ENCODE measurements around the gene CTNNBL1.

Gene CTNNBL1

DNA sequence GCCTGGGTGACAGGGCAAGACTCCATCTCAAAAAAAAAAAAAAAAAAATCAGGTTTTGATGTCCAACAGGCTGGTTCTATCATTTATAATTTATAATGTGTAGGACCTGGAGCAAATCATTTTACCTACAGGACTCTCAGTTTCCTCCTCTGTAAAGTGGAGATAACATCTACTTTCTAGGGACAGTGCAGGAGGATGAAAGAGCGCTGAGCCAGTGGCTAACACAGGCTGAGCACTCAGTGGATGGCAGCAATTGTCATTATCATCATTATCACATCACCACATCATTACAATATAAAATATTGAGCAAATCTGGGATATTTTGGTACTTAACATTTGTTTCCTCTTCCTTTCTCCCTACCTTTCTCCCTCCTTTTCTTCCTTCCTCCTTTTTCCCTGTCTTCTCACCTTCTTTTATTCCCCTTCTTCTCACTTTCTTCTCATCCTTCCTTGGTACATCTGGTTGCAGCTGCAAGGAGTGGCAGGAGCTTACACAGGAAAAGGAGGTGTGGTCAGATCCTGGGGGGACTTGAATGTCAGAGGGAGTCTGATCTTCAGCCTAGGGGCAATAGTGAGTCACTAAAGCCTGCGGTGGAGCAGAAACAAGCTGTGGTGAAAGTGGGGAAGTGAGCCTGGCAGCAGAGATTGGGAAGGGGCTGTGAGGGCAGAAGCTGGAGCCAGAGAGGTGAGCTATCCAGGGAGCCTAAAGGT is 24.6 kb upstream of the CTNNBL1 start:
- no peak overlapping the region for H3K4me3 ChIP-seq (ENCODE audit: low read depth, low read length)
- TF ChIP-seq, protein P1, sequence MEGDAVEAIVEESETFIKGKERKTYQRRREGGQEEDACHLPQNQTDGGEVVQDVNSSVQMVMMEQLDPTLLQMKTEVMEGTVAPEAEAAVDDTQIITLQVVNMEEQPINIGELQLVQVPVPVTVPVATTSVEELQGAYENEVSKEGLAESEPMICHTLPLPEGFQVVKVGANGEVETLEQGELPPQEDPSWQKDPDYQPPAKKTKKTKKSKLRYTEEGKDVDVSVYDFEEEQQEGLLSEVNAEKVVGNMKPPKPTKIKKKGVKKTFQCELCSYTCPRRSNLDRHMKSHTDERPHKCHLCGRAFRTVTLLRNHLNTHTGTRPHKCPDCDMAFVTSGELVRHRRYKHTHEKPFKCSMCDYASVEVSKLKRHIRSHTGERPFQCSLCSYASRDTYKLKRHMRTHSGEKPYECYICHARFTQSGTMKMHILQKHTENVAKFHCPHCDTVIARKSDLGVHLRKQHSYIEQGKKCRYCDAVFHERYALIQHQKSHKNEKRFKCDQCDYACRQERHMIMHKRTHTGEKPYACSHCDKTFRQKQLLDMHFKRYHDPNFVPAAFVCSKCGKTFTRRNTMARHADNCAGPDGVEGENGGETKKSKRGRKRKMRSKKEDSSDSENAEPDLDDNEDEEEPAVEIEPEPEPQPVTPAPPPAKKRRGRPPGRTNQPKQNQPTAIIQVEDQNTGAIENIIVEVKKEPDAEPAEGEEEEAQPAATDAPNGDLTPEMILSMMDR (conservative IDR thresholded peaks at IDR 0.05; ENCODE audit: low read depth, low read length) = no peak

DNA sequence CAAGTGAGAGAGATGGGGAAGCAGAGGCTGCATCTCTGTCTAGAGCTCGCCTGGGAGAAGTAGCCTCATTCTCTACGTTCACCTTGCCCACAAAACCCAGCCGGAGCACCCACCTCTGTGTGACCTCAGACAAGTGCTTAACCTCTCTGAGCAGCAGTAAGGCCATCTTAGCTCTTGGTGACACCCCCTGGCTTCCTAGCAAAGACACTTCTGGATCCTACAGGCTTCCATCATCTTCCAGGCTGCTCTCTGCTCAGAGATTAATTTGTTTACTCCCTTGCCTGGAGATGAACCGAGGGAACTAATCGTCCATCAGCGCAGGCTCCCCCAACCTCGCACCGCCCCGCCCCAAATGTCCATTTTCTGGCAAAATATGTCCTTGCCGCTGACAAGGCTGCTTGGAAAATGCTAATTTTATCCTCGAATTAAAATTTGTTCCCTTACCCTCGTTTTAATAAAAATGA is 24.0 kb upstream of the CTNNBL1 start:
- no peak overlapping the region for H3K4me3 ChIP-seq (ENCODE audit: low read depth, low read length)
- no peak for DNase-seq (ENCODE audit: low read depth)
- TF ChIP-seq, protein P1 (conservative IDR thresholded peaks at IDR 0.05; ENCODE audit: low read depth, low read length) = no peak

More for the DNA sequence above, 24.6 kb upstream of the CTNNBL1 start:
- DNase-seq (ENCODE audit: low read depth) = no peak

DNA sequence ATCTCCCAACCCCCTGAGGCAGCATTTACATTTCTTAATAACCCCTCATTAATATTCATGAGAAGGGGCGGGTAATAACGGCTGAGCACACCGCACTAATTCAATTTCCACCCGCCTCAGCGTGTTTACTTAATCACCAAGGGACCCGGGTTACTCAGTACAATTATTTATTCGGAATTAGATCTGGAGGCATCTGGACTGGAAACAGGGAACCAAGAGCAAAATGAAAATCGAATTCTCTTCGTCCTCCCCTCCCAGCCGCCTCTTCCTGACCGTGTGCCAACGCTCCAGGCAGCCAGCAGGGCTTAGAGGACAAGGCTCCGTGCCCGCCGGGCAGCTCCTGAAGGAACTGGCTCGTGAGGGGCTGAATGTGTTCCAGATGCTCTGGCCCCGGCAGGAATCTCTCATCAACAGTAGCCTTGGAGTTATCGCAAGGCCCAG is 23.5 kb upstream of the CTNNBL1 start:
- peak; percentile 7 for DNase-seq (ENCODE audit: low read depth)
- H3K4me3 ChIP-seq (ENCODE audit: low read depth, low read length) = peak overlapping the region; percentile 21
- TF ChIP-seq, protein P1 (conservative IDR thresholded peaks at IDR 0.05; ENCODE audit: low read depth, low read length) = no peak

DNA sequence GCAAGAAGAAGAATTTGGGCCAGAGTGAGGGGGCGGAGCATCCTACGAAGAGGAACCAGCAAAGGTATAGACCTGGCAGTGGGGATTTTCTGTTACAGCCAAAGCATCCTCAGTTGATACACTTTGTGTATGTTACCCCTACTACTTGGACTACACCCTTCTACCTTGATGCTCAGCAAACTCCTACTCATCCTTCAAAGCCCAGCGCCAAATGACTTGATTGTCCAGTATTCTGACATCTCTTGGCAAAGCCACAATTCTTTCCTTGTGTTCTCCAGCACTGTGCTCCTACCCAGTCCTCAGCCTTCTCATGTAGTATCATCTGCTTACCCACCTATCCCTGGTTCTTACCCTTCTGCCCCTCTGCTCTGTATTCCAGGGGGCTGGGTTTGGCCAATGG is 21.7 kb upstream of the CTNNBL1 start:
- TF ChIP-seq, protein P1 (conservative IDR thresholded peaks at IDR 0.05; ENCODE audit: low read depth, low read length) = no peak
- no peak for DNase-seq (ENCODE audit: low read depth)
- H3K4me3 ChIP-seq (ENCODE audit: low read depth, low read length) = no peak overlapping the region

DNA sequence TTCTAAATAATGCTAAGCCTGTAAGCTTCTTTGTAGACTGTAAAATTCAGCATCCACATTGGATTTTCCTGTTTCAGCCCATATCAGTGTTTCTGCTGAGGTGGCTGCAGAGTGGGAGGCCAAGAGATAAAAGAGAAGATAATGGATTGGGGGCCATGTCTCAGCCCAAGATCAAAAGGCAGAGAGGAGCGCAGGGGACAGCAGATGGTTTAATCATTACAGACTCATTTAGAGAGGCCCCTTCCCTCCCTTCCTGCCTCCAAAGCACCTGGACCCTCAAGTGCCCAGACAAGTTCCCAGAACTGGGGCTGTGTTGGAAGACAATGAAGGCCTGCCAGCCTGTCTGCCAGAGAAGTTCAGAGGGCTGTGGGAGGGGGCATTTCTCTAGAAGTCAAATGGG is 20.4 kb upstream of the CTNNBL1 start:
- DNase-seq (ENCODE audit: low read depth) = no peak
- no peak overlapping the region for H3K4me3 ChIP-seq (ENCODE audit: low read depth, low read length)
- TF ChIP-seq, protein P1 (conservative IDR thresholded peaks at IDR 0.05; ENCODE audit: low read depth, low read length) = no peak

DNA sequence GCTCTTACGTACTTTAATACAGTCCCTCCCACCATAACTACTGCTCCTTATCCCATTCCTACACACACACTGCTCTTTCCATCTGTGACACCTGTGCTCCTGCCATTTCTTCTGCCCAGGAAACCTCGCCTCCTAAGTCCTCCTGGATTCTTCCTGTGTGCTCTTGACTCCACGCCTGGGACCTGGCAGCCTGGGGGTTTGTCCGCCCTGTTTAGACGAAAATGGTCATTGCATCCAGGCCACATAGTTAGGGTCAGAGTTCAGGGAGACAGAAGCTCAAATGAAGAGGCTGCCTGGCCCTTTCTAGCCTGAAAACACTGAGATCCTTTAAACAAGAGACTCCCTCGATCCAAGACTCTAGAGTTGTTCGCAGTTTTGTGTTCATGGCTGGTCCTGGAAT is 17.4 kb upstream of the CTNNBL1 start:
- DNase-seq (ENCODE audit: low read depth) = no peak
- TF ChIP-seq, protein P1 (conservative IDR thresholded peaks at IDR 0.05; ENCODE audit: low read depth, low read length) = no peak
- no peak overlapping the region for H3K4me3 ChIP-seq (ENCODE audit: low read depth, low read length)

All from choroid plexus epithelial cell (primary cell).